PFSK-1 (cell line): ENCODE data around the gene INPP5D.

Experiments used
- FOXP2 ChIP-seq: optimal IDR thresholded peaks from 2 replicates; pipeline ENCODE3; 2011; ENCODE audit warnings: borderline replicate concordance, control low read depth, inconsistent platforms; ENCODE audit not compliant: insufficient read depth; ENCODE audit errors: extremely low read length, extremely low read depth
- POLR2AphosphoS5 ChIP-seq: IDR thresholded peaks from 2 replicates; pipeline ENCODE4 v1.6.1; 2012; ENCODE audit warnings: low read depth, mild to moderate bottlenecking, control low read depth, low read length, moderate library complexity
- SIN3A ChIP-seq: IDR thresholded peaks from 2 replicates; pipeline ENCODE4 v1.6.1; 2012; ENCODE audit warnings: mild to moderate bottlenecking, low read length, moderate library complexity, borderline replicate concordance; ENCODE audit not compliant: insufficient read depth
- TAF1 ChIP-seq: IDR thresholded peaks from 2 replicates; pipeline ENCODE4 v1.6.1; 2012; ENCODE audit warnings: low read length, control low read depth, borderline replicate concordance; ENCODE audit not compliant: insufficient read depth
- TF ChIP-seq, protein P1 (sequence below), 2 experiments: IDR thresholded peaks; 2 replicates each; pipeline versions ENCODE4 v1.6.1 to v1.8.0; 2011 to 2012; ENCODE audit warnings: low read depth in 2 of 2, low read length in 2 of 2, control low read depth in 1 of 2, inconsistent platforms in 1 of 2, mild to moderate bottlenecking in 1 of 2, moderate library complexity in 1 of 2; ENCODE audit not compliant: insufficient read depth in 1 of 2

INPP5D gene

DNA sequence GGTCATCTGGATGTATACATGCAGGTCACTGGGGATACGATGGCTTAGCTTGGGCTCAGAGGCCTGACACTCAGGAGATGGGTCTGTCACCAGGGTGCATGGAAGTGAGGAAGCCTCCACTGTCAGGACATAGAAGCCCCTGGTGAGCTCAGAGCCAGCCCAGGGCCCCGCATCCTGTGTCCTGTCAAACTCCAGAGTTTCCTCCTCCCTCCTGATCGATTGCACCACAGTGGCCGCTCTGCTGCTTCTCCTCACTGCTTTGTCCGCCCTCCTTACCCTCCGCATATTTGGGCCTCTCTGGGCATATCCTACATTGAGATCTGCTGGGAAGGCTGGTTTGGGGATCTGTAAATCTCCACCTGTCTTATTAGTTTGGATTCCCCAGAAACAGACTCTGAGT, 153.8 kb downstream of the INPP5D start:
- no peak for TF ChIP-seq POLR2AphosphoS5
- no peak for TF ChIP-seq SIN3A

DNA sequence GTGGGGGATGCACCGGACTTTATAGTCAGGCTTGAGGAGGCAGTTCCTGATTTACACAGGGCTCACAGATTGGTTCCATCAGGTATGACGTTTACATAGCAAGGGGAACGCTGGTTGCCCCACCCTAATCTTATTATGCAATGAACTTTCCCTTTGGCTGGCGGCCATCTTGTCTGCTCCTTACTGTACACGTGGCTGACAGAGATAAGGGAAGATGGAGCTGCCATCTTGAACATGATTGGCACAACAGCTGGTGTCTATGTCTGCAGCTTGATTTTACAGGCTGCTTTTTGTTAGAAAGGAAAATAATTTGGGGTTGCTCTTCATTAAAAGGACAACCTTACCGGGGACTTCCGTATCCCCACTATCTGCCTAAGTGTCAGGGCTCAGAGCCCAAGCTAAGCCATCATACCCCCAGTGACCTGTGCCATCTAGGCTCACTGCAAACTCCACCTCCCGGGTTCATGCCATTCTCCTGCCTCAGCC, 157.8 kb downstream of the INPP5D start:
- TF ChIP-seq FOXP2 (no peak), SIN3A (no peak), TAF1 (no peak), POLR2AphosphoS5 (no peak)
- TF ChIP-seq, protein P1, sequence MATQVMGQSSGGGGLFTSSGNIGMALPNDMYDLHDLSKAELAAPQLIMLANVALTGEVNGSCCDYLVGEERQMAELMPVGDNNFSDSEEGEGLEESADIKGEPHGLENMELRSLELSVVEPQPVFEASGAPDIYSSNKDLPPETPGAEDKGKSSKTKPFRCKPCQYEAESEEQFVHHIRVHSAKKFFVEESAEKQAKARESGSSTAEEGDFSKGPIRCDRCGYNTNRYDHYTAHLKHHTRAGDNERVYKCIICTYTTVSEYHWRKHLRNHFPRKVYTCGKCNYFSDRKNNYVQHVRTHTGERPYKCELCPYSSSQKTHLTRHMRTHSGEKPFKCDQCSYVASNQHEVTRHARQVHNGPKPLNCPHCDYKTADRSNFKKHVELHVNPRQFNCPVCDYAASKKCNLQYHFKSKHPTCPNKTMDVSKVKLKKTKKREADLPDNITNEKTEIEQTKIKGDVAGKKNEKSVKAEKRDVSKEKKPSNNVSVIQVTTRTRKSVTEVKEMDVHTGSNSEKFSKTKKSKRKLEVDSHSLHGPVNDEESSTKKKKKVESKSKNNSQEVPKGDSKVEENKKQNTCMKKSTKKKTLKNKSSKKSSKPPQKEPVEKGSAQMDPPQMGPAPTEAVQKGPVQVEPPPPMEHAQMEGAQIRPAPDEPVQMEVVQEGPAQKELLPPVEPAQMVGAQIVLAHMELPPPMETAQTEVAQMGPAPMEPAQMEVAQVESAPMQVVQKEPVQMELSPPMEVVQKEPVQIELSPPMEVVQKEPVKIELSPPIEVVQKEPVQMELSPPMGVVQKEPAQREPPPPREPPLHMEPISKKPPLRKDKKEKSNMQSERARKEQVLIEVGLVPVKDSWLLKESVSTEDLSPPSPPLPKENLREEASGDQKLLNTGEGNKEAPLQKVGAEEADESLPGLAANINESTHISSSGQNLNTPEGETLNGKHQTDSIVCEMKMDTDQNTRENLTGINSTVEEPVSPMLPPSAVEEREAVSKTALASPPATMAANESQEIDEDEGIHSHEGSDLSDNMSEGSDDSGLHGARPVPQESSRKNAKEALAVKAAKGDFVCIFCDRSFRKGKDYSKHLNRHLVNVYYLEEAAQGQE (IDR thresholded peaks at IDR 0.05; ENCODE audit: insufficient read depth in 1 of 2, low read depth in 2 of 2, low read length in 2 of 2) = no peak

DNA sequence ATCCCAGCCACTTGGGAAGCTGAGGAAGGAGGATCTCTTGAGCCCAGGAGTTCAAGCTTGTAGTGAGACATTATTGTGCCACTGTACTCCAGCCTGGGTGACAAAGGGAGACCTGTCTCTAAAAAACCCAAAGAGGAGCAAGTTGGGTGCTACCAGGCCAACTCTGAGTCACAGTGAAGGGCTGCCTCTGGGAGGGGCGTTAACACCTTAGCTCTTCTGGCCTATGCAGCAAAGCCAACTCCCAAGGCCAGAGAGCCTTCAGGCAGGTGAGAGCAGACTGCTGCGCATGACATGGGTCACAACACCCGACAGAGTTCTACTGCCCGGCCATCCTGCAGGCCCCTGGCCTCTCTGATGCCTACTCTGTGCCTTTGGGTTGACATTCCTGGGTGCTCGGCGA, 158.7 kb downstream of the INPP5D start:
- TF ChIP-seq, protein P1 (IDR thresholded peaks at IDR 0.05; ENCODE audit: insufficient read depth in 1 of 2, low read depth in 2 of 2, low read length in 2 of 2) = no peak
- TF ChIP-seq SIN3A = no peak
- TF ChIP-seq FOXP2 = no peak

DNA sequence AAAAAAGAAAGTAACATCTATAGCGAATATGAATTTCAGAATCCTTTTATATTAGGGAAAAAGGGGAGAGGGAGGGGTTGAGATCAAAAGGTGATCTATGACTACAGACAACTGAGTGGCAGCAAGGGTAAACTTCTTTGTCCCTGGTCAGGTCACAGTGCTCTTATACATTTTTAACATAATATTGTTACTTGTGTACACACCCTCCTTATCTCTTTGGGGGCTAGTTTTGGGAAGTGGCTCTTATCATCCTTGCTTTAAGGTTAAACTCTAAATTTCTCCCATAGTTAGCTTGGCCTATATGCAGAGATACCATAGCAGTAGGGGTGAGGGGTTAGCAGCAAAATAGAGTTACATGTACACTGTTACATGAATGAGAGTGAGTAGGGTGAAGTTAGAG, 159.7 kb downstream of the INPP5D start:
- TF ChIP-seq, protein P1 (IDR thresholded peaks at IDR 0.05; ENCODE audit: insufficient read depth in 1 of 2, low read depth in 2 of 2, low read length in 2 of 2) = no peak
- TF ChIP-seq SIN3A (no peak), TAF1 (no peak), FOXP2 (no peak), POLR2AphosphoS5 (no peak)

DNA sequence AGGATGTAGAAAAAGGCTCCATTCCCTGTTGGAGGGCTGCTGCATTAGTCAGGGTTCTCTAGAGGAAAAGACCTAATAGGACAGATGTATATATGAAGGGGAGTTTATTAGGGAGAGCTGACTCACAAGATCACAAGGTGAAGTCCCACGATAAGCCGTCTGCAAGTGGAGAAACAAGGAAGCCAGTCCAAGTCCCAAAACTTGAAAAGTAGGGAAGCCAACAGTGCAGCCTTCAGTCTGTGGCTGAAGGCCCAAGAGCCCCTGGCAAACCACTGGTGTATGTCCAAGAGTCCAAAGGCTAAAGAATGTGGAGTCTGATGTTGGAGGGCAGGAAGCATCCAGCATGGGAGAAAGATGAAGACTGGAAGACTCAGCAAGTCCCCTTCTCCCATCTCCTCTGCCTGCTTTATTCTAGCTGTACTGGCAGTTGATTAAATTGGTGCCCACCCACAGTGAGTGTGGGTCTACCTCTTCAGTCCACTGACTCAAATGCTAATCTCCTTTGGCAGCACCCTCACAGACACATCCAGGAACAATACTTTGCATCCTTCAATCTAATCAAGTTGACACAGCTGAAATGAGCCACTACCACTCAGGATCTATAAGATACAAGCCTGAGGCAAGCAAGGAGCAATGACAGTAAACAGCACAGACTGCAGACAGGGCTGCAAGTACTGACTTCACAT, 161.4 kb downstream of the INPP5D start:
- TF ChIP-seq FOXP2 (no peak), TAF1 (no peak), SIN3A (no peak), POLR2AphosphoS5 (no peak)
- TF ChIP-seq, protein P1 (IDR thresholded peaks at IDR 0.05; ENCODE audit: insufficient read depth in 1 of 2, low read depth in 2 of 2, low read length in 2 of 2) = no peak
